SH-SY5Y (cell line): ENCODE results near the gene CACNG5.

Experiments
- GATA2 ChIP-seq: IDR thresholded peaks from 2 replicates; pipeline ENCODE4 v1.6.1; 2011; ENCODE audit warnings: mild to moderate bottlenecking, low read depth, low read length
- GATA3 ChIP-seq: IDR thresholded peaks from 2 replicates; pipeline ENCODE4 v1.6.1; 2011; ENCODE audit warnings: low read depth, mild to moderate bottlenecking, low read length, moderate library complexity

DNA sequence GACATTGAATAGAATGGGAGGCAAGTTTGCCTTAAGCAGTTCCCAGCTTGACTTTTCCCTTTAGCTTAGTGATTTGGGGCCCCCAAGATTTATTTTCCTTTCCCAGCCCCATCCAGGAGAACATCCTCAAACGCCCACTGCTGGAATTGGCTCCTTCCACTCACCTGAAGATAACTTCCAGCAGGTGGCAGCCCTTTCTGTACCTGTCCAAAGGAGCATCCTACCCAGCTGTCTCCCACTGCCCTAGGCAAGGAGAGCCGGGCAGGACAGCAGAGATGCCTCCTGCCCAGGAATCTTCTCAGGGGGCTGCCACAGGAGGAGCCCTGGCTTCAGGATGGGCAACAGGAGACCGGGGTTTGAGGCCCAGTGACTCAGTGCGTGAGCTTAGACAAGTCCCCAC is 6.4 kb downstream of the CACNG5 start:
- TF ChIP-seq GATA2 = no peak
- no peak for TF ChIP-seq GATA3
